GM18526 (cell line): ENCODE results near the gene KRT80.

Experiments
- POLR2A ChIP-seq: IDR thresholded peaks from 3 replicates; pipeline ENCODE4 v1.6.1; 2011; ENCODE audit not compliant: insufficient read length; ENCODE audit errors: extremely low read depth

The KRT80 gene

GRCh38 chr12:52132754-52133161 lies 59.1 kb downstream of the KRT80 start:
- no peak for TF ChIP-seq POLR2A

GRCh38 chr12:52130711-52131110 lies 61.1 kb downstream of the KRT80 start:
- no peak for TF ChIP-seq POLR2A

GRCh38 chr12:52127683-52128450 lies 63.9 kb downstream of the KRT80 start:
- no peak for TF ChIP-seq POLR2A

GRCh38 chr12:52126605-52127578 lies 64.9 kb downstream of the KRT80 start:
- no peak for TF ChIP-seq POLR2A

- no peak for TF ChIP-seq POLR2A
Observed at GRCh38 chr12:52126050-52126604, 65.7 kb downstream of the KRT80 start.

GRCh38 chr12:52125476-52125900 lies 66.3 kb downstream of the KRT80 start:
- TF ChIP-seq POLR2A = no peak

- TF ChIP-seq POLR2A = no peak
Observed at GRCh38 chr12:52123487-52124186, 68.2 kb downstream of the KRT80 start.

- no peak for TF ChIP-seq POLR2A
Observed at GRCh38 chr12:52122904-52123303, 68.9 kb downstream of the KRT80 start.

- no peak for TF ChIP-seq POLR2A
Observed at GRCh38 chr12:52122540-52122871, 69.3 kb downstream of the KRT80 start.

GRCh38 chr12:52121824-52122539 lies 69.8 kb downstream of the KRT80 start:
- TF ChIP-seq POLR2A = no peak

- TF ChIP-seq POLR2A = no peak
Observed at GRCh38 chr12:52120951-52121823, 70.6 kb downstream of the KRT80 start.

- TF ChIP-seq POLR2A = peak; percentile 23
Observed at GRCh38 chr12:52119398-52120254, 72.2 kb downstream of the KRT80 start.
